ENCODE results near the gene TOX2.

Gene TOX2

GRCh38 chr20:43916073-43916880 is 1.6 kb downstream of the TOX2 start:
- no peak for DNase-seq

GRCh38 chr20:43916881-43917371 is 2.3 kb downstream of the TOX2 start:
- DNase-seq: no peak

- peak; percentile 43 for DNase-seq
These were observed 2.7 kb downstream of the TOX2 start for GRCh38 chr20:43917380-43917779.

GRCh38 chr20:43919686-43920403 is 5.2 kb downstream of the TOX2 start:
- no peak for DNase-seq

GRCh38 chr20:43920797-43921196 is 6.1 kb downstream of the TOX2 start:
- no peak for DNase-seq

- no peak for DNase-seq
These were observed 6.7 kb downstream of the TOX2 start for GRCh38 chr20:43921227-43921780.

- no peak for DNase-seq
These were observed 8.0 kb downstream of the TOX2 start for GRCh38 chr20:43922614-43923013.

GRCh38 chr20:43923322-43923721 is 8.7 kb downstream of the TOX2 start:
- DNase-seq: no peak

GRCh38 chr20:43923917-43924316 is 9.3 kb downstream of the TOX2 start:
- DNase-seq: no peak

GRCh38 chr20:43925215-43925614 is 10.6 kb downstream of the TOX2 start:
- DNase-seq: no peak

GRCh38 chr20:43925801-43926200 is 11.1 kb downstream of the TOX2 start:
- no peak for DNase-seq

GRCh38 chr20:43926287-43927050 is 11.8 kb downstream of the TOX2 start:
- no peak for DNase-seq

GRCh38 chr20:43931976-43932375 is 17.3 kb downstream of the TOX2 start:
- no peak for DNase-seq

GRCh38 chr20:43934833-43935232 is 20.2 kb downstream of the TOX2 start:
- no peak for DNase-seq

- DNase-seq: no peak
These were observed 21.6 kb downstream of the TOX2 start for GRCh38 chr20:43936104-43936770.

- DNase-seq: no peak
These were observed 22.2 kb downstream of the TOX2 start for GRCh38 chr20:43936805-43937204.

- DNase-seq: no peak
These were observed 22.9 kb downstream of the TOX2 start for GRCh38 chr20:43937591-43937990.

GRCh38 chr20:43938017-43938655 is 23.5 kb downstream of the TOX2 start:
- no peak for DNase-seq

- no peak for DNase-seq
These were observed 24.5 kb downstream of the TOX2 start for GRCh38 chr20:43938932-43939761.

GRCh38 chr20:43939762-43940121 is 25.1 kb downstream of the TOX2 start:
- DNase-seq: no peak

Data from NCI-H1417 treated with DMSO at 0.1 percent for 48 hours (cell line).